GM11168 (cell line): ENCODE results near the gene AKNA.

Experiments used
- in situ Hi-C: fragments of 300-500 bp; cut with MboI; formaldehyde crosslinking; loops from one replicate; pipeline ENCODE4 v1.12.0; 2022; ENCODE audit warnings: low sequenced_read_pairs; ENCODE audit not compliant: unreplicated experiment

Gene AKNA

GRCh38 chr9:114367366-114367765 lies 20.4 kb downstream of the AKNA start:
- in situ Hi-C loops, result no loop called here

- in situ Hi-C loops, result no loop called here
These were observed 21.3 kb downstream of the AKNA start for GRCh38 chr9:114366334-114367128.

GRCh38 chr9:114365194-114365593 lies 22.6 kb downstream of the AKNA start:
- in situ Hi-C loops, result no loop called here

- in situ Hi-C loops, result no loop called here
These were observed 23.4 kb downstream of the AKNA start for GRCh38 chr9:114364134-114365041.

GRCh38 chr9:114363424-114363823 lies 24.4 kb downstream of the AKNA start:
- in situ Hi-C loops, result no loop called here

GRCh38 chr9:114362394-114362793 lies 25.4 kb downstream of the AKNA start:
- in situ Hi-C loops, result no loop called here

GRCh38 chr9:114361542-114361941 lies 26.2 kb downstream of the AKNA start:
- in situ Hi-C loops, result no loop called here

- in situ Hi-C loops, result no loop called here
These were observed 28.0 kb downstream of the AKNA start for GRCh38 chr9:114359801-114360200.

GRCh38 chr9:114357911-114358328 lies 29.9 kb downstream of the AKNA start:
- in situ Hi-C loops, result no loop called here

- in situ Hi-C loops, result no loop called here
These were observed 30.4 kb downstream of the AKNA start for GRCh38 chr9:114357360-114357759.

GRCh38 chr9:114356792-114357191 lies 31.0 kb downstream of the AKNA start:
- in situ Hi-C loops, result no loop called here

- in situ Hi-C loops, result no loop called here
These were observed 32.0 kb downstream of the AKNA start for GRCh38 chr9:114355821-114356220.

- in situ Hi-C loops, result no loop called here
These were observed 35.9 kb downstream of the AKNA start for GRCh38 chr9:114351932-114352331.

- in situ Hi-C loops, result no loop called here
These were observed 37.0 kb downstream of the AKNA start for GRCh38 chr9:114350636-114351401.

- in situ Hi-C loops, result no loop called here
These were observed 37.9 kb downstream of the AKNA start for GRCh38 chr9:114349713-114350480.

- in situ Hi-C loops, result no loop called here
These were observed 38.8 kb downstream of the AKNA start for GRCh38 chr9:114348906-114349482.

GRCh38 chr9:114348261-114348905 lies 39.4 kb downstream of the AKNA start:
- in situ Hi-C loops, result no loop called here

GRCh38 chr9:114347675-114348074 lies 40.1 kb downstream of the AKNA start:
- in situ Hi-C loops, result no loop called here

- in situ Hi-C loops, result no loop called here
These were observed 41.6 kb downstream of the AKNA start for GRCh38 chr9:114346146-114346545.
